K562 (cell line): ENCODE data around the gene SHFL. TPM values are rescaled to one million over a fixed set of nuclear protein-coding genes. Genes with fewer than 3 reads are reported as not detected.

Source experiments
- BRD9 ChIP-seq: fragments of 450-650 bp; IDR thresholded peaks from 2 replicates; pipeline ENCODE4 v1.6.1; 2018; ENCODE audit warnings: low read depth; ENCODE audit not compliant: partially characterized antibody
- CBX1 ChIP-seq: sonication (generic); IDR thresholded peaks from 2 replicates; pipeline ENCODE4 v1.6.1; 2016; ENCODE audit warnings: antibody characterized with exemption, low read depth, mild to moderate bottlenecking
- DACH1 ChIP-seq: fragments of 450-650 bp; IDR thresholded peaks from 2 replicates; pipeline ENCODE4 v1.6.1; 2018; ENCODE audit not compliant: partially characterized antibody
- EGR1 ChIP-seq: fragments of 450-650 bp; conservative IDR thresholded peaks from 2 replicates; pipeline ENCODE4 v1.6.1; 2017; ENCODE audit warnings: mild to moderate bottlenecking
- EP400 ChIP-seq: fragments of 450-650 bp; IDR thresholded peaks from 2 replicates; pipeline ENCODE4 v1.6.1; 2017; ENCODE audit warnings: antibody characterized with exemption, mild to moderate bottlenecking, moderate library complexity
- HDAC2 ChIP-seq: fragments of 450-650 bp; IDR thresholded peaks from 2 replicates; pipeline ENCODE4 v1.6.1; 2016; ENCODE audit warnings: mild to moderate bottlenecking
- MTA3 ChIP-seq: fragments of 450-650 bp; formaldehyde crosslinking; IDR thresholded peaks from 2 replicates; pipeline ENCODE4 v1.6.1; 2017; ENCODE audit warnings: mild to moderate bottlenecking, borderline replicate concordance
- PML ChIP-seq: IDR thresholded peaks from 2 replicates; pipeline ENCODE4 v1.6.1; 2012; ENCODE audit warnings: low read length, inconsistent platforms
- PTBP1 ChIP-seq: fragments of 200-400 bp; formaldehyde crosslinking; IDR thresholded peaks from 2 replicates; pipeline ENCODE4 v1.6.1; 2017; ENCODE audit warnings: low read depth, low read length
- PTRF ChIP-seq: fragments of 450-650 bp; IDR thresholded peaks from 2 replicates; pipeline ENCODE4 v1.6.1; 2016; ENCODE audit warnings: mild to moderate bottlenecking, missing genetic modification characterization, missing compliant biosample characterization
- RAD51 ChIP-seq: fragments of 450-650 bp; IDR thresholded peaks from 2 replicates; pipeline ENCODE4 v1.7.1; 2016; ENCODE audit warnings: low read depth, mild to moderate bottlenecking, borderline replicate concordance
- SIRT6 ChIP-seq: IDR thresholded peaks from one replicate; pipeline ENCODE4 v1.6.1; 2012; ENCODE audit warnings: low read depth, mild to moderate bottlenecking, control low read depth, inconsistent platforms, low read length, moderate library complexity
- polyA plus RNA-seq, 8 experiments: library from polyadenylated mRNA; depleted of rRNA in 4 of 8; stranded (reverse) in 5 of 8; unstranded in 3 of 8; fragments of >200 nt; fragmentation: Nextera tagmentation in 2 of 8; fragmentation: Illumina TruSeq in 1 of 8; extraction: Ambion mirVana in 2 of 8; extraction: Trizol in 1 of 8; gene quantifications; 2 replicates each; pipeline versions ENCODE4 v1.2.1 to v1.2.3, GENCODE V29; 2011 to 2014; ENCODE audit warnings: inconsistent platforms in 1 of 8, missing spikeins in 1 of 8
- total RNA-seq, 7 experiments: library from RNA; depleted of rRNA in 6 of 7; stranded (reverse); fragments of >200 nt in 6 of 7; fragmentation: Illumina TruSeq in 2 of 7; extraction: Trizol in 2 of 7; gene quantifications; 2 replicates each; pipeline versions ENCODE4 v1.2.1 to v1.2.3, GENCODE V29; 2011 to 2021; ENCODE audit warnings: low replicate concordance in 1 of 7
- TF ChIP-seq, protein P1 (sequence below): sonication (generic); formaldehyde crosslinking; IDR thresholded peaks from 2 replicates; pipeline ENCODE4 v1.8.0; 2023; ENCODE audit warnings: mild to moderate bottlenecking, missing genetic modification reagents
- TF ChIP-seq, protein P2 (sequence below): sonication (generic); formaldehyde crosslinking; IDR thresholded peaks from 2 replicates; pipeline ENCODE4 v1.8.0; 2022; ENCODE audit warnings: mild to moderate bottlenecking, missing genetic modification reagents
- TF ChIP-seq, protein P3 (sequence below): fragments of 450-650 bp; conservative IDR thresholded peaks from 2 replicates; pipeline ENCODE4 v1.6.1; 2016; ENCODE audit warnings: missing genetic modification characterization, low read depth, mild to moderate bottlenecking, missing compliant biosample characterization, moderate library complexity
- TF ChIP-seq, protein P4 (sequence below): fragments of 250-450 bp; sonication (Bioruptor Pico); IDR thresholded peaks from 2 replicates; pipeline ENCODE4 v1.5.1; 2021; ENCODE audit warnings: mild to moderate bottlenecking
- TF ChIP-seq, protein P5 (sequence below): sonication (generic); formaldehyde crosslinking; IDR thresholded peaks from 2 replicates; pipeline ENCODE4 v1.8.0; 2022; ENCODE audit warnings: mild to moderate bottlenecking, missing genetic modification reagents

The SHFL gene
- total and polyA plus RNA-seq, 9 of the 15 experiments (the other 6 are each of a cell fraction or from before 2014, with no cell fraction given): 1.5 to 25.7 (median 13.0) TPM

DNA sequence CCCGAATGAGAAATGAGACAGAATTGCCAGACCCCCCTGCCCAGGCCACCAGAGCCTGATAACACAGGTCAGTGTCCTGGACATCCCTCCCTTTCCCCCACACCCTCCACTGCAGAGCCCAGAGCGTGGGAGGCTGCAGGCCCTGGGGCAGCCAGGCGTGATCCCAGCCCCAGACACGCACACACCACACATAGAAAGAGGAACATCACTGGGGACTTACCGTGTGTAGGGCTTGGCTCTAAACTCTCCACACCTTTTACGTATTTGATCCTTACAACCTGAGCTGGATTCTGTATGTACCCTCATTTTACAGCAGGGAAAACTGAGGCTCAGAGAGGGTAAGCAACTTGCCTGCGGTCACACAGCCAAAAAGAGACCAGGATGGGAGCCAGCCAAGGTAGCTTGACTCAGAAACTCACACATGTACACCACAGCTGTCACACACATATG, 16.7 kb downstream of the SHFL start (continued):
- TF ChIP-seq PTBP1 (0 out of 2 replicates have a peak, but pooled peaks have one; percentile 55), MTA3 (no peak), CBX1 (peak; percentile 92; the same call in 1 of the 2 replicates), HDAC2 (peak; percentile 89), PTRF (no peak), PML (no peak), DACH1 (no peak), BRD9 (peak; percentile 62), SIRT6 (no peak), RAD51 (no peak), EP400 (no peak), EGR1 (peak; percentile 67)
- TF ChIP-seq, protein P1, sequence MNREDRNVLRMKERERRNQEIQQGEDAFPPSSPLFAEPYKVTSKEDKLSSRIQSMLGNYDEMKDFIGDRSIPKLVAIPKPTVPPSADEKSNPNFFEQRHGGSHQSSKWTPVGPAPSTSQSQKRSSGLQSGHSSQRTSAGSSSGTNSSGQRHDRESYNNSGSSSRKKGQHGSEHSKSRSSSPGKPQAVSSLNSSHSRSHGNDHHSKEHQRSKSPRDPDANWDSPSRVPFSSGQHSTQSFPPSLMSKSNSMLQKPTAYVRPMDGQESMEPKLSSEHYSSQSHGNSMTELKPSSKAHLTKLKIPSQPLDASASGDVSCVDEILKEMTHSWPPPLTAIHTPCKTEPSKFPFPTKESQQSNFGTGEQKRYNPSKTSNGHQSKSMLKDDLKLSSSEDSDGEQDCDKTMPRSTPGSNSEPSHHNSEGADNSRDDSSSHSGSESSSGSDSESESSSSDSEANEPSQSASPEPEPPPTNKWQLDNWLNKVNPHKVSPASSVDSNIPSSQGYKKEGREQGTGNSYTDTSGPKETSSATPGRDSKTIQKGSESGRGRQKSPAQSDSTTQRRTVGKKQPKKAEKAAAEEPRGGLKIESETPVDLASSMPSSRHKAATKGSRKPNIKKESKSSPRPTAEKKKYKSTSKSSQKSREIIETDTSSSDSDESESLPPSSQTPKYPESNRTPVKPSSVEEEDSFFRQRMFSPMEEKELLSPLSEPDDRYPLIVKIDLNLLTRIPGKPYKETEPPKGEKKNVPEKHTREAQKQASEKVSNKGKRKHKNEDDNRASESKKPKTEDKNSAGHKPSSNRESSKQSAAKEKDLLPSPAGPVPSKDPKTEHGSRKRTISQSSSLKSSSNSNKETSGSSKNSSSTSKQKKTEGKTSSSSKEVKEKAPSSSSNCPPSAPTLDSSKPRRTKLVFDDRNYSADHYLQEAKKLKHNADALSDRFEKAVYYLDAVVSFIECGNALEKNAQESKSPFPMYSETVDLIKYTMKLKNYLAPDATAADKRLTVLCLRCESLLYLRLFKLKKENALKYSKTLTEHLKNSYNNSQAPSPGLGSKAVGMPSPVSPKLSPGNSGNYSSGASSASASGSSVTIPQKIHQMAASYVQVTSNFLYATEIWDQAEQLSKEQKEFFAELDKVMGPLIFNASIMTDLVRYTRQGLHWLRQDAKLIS: no peak
- TF ChIP-seq, protein P2, sequence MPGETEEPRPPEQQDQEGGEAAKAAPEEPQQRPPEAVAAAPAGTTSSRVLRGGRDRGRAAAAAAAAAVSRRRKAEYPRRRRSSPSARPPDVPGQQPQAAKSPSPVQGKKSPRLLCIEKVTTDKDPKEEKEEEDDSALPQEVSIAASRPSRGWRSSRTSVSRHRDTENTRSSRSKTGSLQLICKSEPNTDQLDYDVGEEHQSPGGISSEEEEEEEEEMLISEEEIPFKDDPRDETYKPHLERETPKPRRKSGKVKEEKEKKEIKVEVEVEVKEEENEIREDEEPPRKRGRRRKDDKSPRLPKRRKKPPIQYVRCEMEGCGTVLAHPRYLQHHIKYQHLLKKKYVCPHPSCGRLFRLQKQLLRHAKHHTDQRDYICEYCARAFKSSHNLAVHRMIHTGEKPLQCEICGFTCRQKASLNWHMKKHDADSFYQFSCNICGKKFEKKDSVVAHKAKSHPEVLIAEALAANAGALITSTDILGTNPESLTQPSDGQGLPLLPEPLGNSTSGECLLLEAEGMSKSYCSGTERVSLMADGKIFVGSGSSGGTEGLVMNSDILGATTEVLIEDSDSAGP: no peak
- TF ChIP-seq, protein P3, sequence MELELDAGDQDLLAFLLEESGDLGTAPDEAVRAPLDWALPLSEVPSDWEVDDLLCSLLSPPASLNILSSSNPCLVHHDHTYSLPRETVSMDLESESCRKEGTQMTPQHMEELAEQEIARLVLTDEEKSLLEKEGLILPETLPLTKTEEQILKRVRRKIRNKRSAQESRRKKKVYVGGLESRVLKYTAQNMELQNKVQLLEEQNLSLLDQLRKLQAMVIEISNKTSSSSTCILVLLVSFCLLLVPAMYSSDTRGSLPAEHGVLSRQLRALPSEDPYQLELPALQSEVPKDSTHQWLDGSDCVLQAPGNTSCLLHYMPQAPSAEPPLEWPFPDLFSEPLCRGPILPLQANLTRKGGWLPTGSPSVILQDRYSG (tag): no peak
- TF ChIP-seq, protein P4, sequence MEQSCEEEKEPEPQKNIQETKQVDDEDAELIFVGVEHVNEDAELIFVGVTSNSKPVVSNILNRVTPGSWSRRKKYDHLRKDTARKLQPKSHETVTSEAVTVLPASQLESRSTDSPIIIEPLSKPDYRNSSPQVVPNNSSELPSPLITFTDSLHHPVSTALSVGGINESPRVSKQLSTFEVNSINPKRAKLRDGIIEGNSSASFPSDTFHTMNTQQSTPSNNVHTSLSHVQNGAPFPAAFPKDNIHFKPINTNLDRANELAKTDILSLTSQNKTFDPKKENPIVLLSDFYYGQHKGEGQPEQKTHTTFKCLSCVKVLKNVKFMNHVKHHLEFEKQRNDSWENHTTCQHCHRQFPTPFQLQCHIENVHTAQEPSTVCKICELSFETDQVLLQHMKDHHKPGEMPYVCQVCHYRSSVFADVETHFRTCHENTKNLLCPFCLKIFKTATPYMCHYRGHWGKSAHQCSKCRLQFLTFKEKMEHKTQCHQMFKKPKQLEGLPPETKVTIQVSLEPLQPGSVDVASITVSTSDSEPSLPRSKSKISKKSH: no peak
- TF ChIP-seq, protein P5, sequence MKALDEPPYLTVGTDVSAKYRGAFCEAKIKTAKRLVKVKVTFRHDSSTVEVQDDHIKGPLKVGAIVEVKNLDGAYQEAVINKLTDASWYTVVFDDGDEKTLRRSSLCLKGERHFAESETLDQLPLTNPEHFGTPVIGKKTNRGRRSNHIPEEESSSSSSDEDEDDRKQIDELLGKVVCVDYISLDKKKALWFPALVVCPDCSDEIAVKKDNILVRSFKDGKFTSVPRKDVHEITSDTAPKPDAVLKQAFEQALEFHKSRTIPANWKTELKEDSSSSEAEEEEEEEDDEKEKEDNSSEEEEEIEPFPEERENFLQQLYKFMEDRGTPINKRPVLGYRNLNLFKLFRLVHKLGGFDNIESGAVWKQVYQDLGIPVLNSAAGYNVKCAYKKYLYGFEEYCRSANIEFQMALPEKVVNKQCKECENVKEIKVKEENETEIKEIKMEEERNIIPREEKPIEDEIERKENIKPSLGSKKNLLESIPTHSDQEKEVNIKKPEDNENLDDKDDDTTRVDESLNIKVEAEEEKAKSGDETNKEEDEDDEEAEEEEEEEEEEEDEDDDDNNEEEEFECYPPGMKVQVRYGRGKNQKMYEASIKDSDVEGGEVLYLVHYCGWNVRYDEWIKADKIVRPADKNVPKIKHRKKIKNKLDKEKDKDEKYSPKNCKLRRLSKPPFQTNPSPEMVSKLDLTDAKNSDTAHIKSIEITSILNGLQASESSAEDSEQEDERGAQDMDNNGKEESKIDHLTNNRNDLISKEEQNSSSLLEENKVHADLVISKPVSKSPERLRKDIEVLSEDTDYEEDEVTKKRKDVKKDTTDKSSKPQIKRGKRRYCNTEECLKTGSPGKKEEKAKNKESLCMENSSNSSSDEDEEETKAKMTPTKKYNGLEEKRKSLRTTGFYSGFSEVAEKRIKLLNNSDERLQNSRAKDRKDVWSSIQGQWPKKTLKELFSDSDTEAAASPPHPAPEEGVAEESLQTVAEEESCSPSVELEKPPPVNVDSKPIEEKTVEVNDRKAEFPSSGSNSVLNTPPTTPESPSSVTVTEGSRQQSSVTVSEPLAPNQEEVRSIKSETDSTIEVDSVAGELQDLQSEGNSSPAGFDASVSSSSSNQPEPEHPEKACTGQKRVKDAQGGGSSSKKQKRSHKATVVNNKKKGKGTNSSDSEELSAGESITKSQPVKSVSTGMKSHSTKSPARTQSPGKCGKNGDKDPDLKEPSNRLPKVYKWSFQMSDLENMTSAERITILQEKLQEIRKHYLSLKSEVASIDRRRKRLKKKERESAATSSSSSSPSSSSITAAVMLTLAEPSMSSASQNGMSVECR (CRISPR knock-in tag): no peak
